ENCODE measurements around the gene KLHDC10. TPM values are rescaled to one million over a fixed set of nuclear protein-coding genes. Genes with fewer than 3 reads are reported as not detected.
A peak's percentile ranks its signal among the peaks of the same experiment; 100 is the strongest.
"Not testable (repeated sequence)": the region's sequence is repeated elsewhere in the genome, so short reads cannot be mapped to it uniquely, and the experiment has no call there.

The KLHDC10 gene
- total RNA-seq, 1 donor from 2014 or later: 15.6 TPM

- DNase-seq (ENCODE audit: low read depth): no peak
- no peaks in the 10 kb centered on the region for H3K27me3 ChIP-seq (ENCODE audit: control insufficient read depth, insufficient read depth, low read length)
- no peaks in the 10 kb centered on the region for H3K36me3 ChIP-seq (ENCODE audit: control insufficient read depth, insufficient read depth, low read length)
- no peak overlapping the region for H3K4me3 ChIP-seq (ENCODE audit: low read depth, low read length)
- TF ChIP-seq CTCF (IDR thresholded peaks at IDR 0.05; ENCODE audit: insufficient read depth, low read length, poor library complexity, severe bottlenecking): no peak
Observed at GRCh38 chr7:130032698-130033097, 37.6 kb upstream of the KLHDC10 start.

GRCh38 chr7:130037703-130038102 lies 32.6 kb upstream of the KLHDC10 start:
- no peaks in the 10 kb centered on the region for H3K27me3 ChIP-seq (ENCODE audit: control insufficient read depth, insufficient read depth, low read length)
- TF ChIP-seq CTCF (IDR thresholded peaks at IDR 0.05; ENCODE audit: insufficient read depth, low read length, poor library complexity, severe bottlenecking): peak; percentile 42
- peaks cover 3% of the 10 kb centered on the region for H3K36me3 ChIP-seq (ENCODE audit: control insufficient read depth, insufficient read depth, low read length)
- H3K4me3 ChIP-seq (ENCODE audit: low read depth, low read length): no peak overlapping the region
- DNase-seq (ENCODE audit: low read depth): no peak

GRCh38 chr7:130040576-130040975 lies 29.8 kb upstream of the KLHDC10 start:
- Histone ChIP-seq H3K4me3 (ENCODE audit: low read depth, low read length) (no peak overlapping the region), H3K27me3 (ENCODE audit: control insufficient read depth, insufficient read depth, low read length) (no peaks in the 10 kb centered on the region), H3K36me3 (ENCODE audit: control insufficient read depth, insufficient read depth, low read length) (peaks cover 3% of the 10 kb centered on the region)
- DNase-seq (ENCODE audit: low read depth): no peak
- no peak for TF ChIP-seq CTCF (IDR thresholded peaks at IDR 0.05; ENCODE audit: insufficient read depth, low read length, poor library complexity, severe bottlenecking)

GRCh38 chr7:130047831-130048230 lies 22.5 kb upstream of the KLHDC10 start:
- DNase-seq (ENCODE audit: low read depth): no peak
- Histone ChIP-seq H3K27me3 (ENCODE audit: control insufficient read depth, insufficient read depth, low read length) (no peaks in the 10 kb centered on the region), H3K36me3 (ENCODE audit: control insufficient read depth, insufficient read depth, low read length) (no peaks in the 10 kb centered on the region), H3K4me3 (ENCODE audit: low read depth, low read length) (no peak overlapping the region)
- TF ChIP-seq CTCF (IDR thresholded peaks at IDR 0.05; ENCODE audit: insufficient read depth, low read length, poor library complexity, severe bottlenecking): no peak

GRCh38 chr7:130048906-130049305 lies 21.4 kb upstream of the KLHDC10 start:
- DNase-seq (ENCODE audit: low read depth): peak; percentile 16
- no peaks in the 10 kb centered on the region for H3K36me3 ChIP-seq (ENCODE audit: control insufficient read depth, insufficient read depth, low read length)

GRCh38 chr7:130052250-130052649 lies 18.1 kb upstream of the KLHDC10 start:
- DNase-seq (ENCODE audit: low read depth); H3K36me3 ChIP-seq (ENCODE audit: control insufficient read depth, insufficient read depth, low read length); H3K4me3 ChIP-seq (ENCODE audit: low read depth, low read length); H3K27me3 ChIP-seq (ENCODE audit: control insufficient read depth, insufficient read depth, low read length): not testable (repeated sequence)

More at GRCh38 chr7:130048906-130049305, 21.4 kb upstream of the KLHDC10 start:
- H3K27me3 ChIP-seq (ENCODE audit: control insufficient read depth, insufficient read depth, low read length): no peaks in the 10 kb centered on the region
- no peak overlapping the region for H3K4me3 ChIP-seq (ENCODE audit: low read depth, low read length)
- no peak for TF ChIP-seq CTCF (IDR thresholded peaks at IDR 0.05; ENCODE audit: insufficient read depth, low read length, poor library complexity, severe bottlenecking)

GRCh38 chr7:130055198-130055597 lies 15.1 kb upstream of the KLHDC10 start:
- DNase-seq (ENCODE audit: low read depth); H3K36me3 ChIP-seq (ENCODE audit: control insufficient read depth, insufficient read depth, low read length); H3K4me3 ChIP-seq (ENCODE audit: low read depth, low read length); H3K27me3 ChIP-seq (ENCODE audit: control insufficient read depth, insufficient read depth, low read length): not testable (repeated sequence)
